IMR-90 (cell line): Measurements from ENCODE around the gene RNF224. TPM values are rescaled to one million over a fixed set of nuclear protein-coding genes. Genes with fewer than 3 reads are reported as not detected.

Experiments used
- ATAC-seq: fragments of 200-7000 bp; cut with Tn5 transposase; 2 replicates; pipeline ENCODE4 v1.9.1; 2020; ENCODE audit warnings: low read depth, mild to moderate bottlenecking, moderate library complexity
- BruUV-seq: library from RNA; stranded (reverse); fragments of 400-500 nt; replicated peaks from 2 replicates; lab custom pipeline; 2021; lab: Mats Ljungman, UMichigan
- CTCF ChIA-PET: fragments of 300-600 bp; formaldehyde crosslinking; extraction: SDS; loops from one replicate; lab custom pipeline; 2021; ENCODE audit warnings: antibody characterized with exemption; lab: Yijun Ruan, JAX
- POLR2A ChIA-PET: fragments of 300-600 bp; sonication (Branson Sonifier 250); formaldehyde crosslinking; loops from one replicate; lab custom pipeline; 2022; ENCODE audit warnings: antibody characterized with exemption; ENCODE audit not compliant: unreplicated experiment; lab: Charles Lee
- DNase-seq: peaks from one replicate; pipeline ENCODE4 v3.0.0; 2013
- H2AFZ ChIP-seq: replicated peaks from 2 replicates; pipeline ENCODE3; 2013; ENCODE audit warnings: low read length, mild to moderate bottlenecking; ENCODE audit not compliant: poor library complexity
- H2AK5ac ChIP-seq: 2 replicates; pipeline ENCODE4 v1.6.1; 2013; ENCODE audit warnings: low read depth, low read length, inconsistent platforms
- H2AK9ac ChIP-seq: replicated peaks from 2 replicates; pipeline ENCODE3; 2013; ENCODE audit warnings: mild to moderate bottlenecking, low read depth, low read length, moderate library complexity; ENCODE audit not compliant: poor library complexity
- H2BK120ac ChIP-seq: 2 replicates; pipeline ENCODE4 v1.6.1; 2013; ENCODE audit warnings: low read depth, low read length, inconsistent platforms
- H2BK15ac ChIP-seq: 3 replicates; pipeline ENCODE4 v1.6.1; 2013; ENCODE audit warnings: low read depth, low read length, inconsistent platforms
- H2BK20ac ChIP-seq: 2 replicates; pipeline ENCODE4 v1.6.1; 2013; ENCODE audit warnings: low read depth, mild to moderate bottlenecking, inconsistent platforms, low read length, moderate library complexity
- H2BK5ac ChIP-seq: 2 replicates; pipeline ENCODE4 v1.6.1; 2013; ENCODE audit warnings: mild to moderate bottlenecking, low read depth, low read length, inconsistent platforms; ENCODE audit not compliant: poor library complexity, severe bottlenecking
- H3K14ac ChIP-seq: replicated peaks from 2 replicates; pipeline ENCODE4 v1.6.1; 2013; ENCODE audit warnings: low read depth, low read length, inconsistent platforms
- H3K18ac ChIP-seq: 2 replicates; pipeline ENCODE4 v1.6.1; 2013; ENCODE audit warnings: low read depth, low read length, control low read depth
- H3K23ac ChIP-seq: 2 replicates; pipeline ENCODE4 v1.6.1; 2013; ENCODE audit warnings: low read depth, low read length, inconsistent platforms
- H3K27ac ChIP-seq: 2 replicates; pipeline ENCODE4 v1.5.1; 2013; ENCODE audit warnings: mild to moderate bottlenecking, control low read depth, low read length; ENCODE audit not compliant: insufficient read depth
- H3K27me3 ChIP-seq: 2 replicates; pipeline ENCODE4 v1.6.1; 2013; ENCODE audit warnings: low read length; ENCODE audit not compliant: control insufficient read depth, insufficient read depth
- H3K36me3 ChIP-seq: 2 replicates; pipeline ENCODE4 v1.6.1; 2013; ENCODE audit warnings: low read length, mixed read lengths; ENCODE audit not compliant: control insufficient read depth, insufficient read depth
- H3K4ac ChIP-seq: 2 replicates; pipeline ENCODE4 v1.6.1; 2013; ENCODE audit warnings: low read depth, low read length, inconsistent platforms
- H3K4me1 ChIP-seq: 2 replicates; pipeline ENCODE4 v1.6.1; 2013; ENCODE audit warnings: low read length, mixed read lengths; ENCODE audit not compliant: control insufficient read depth, insufficient read depth
- H3K4me2 ChIP-seq: 2 replicates; pipeline ENCODE4 v1.6.1; 2013; ENCODE audit warnings: low read depth, mild to moderate bottlenecking, control low read depth, low read length, moderate library complexity
- H3K4me3 ChIP-seq: 2 replicates; pipeline ENCODE4 v1.5.1; 2013; ENCODE audit warnings: low read depth, mild to moderate bottlenecking, control low read depth, low read length, moderate library complexity; ENCODE audit not compliant: insufficient read depth
- H3K56ac ChIP-seq: 2 replicates; pipeline ENCODE4 v1.6.1; 2013; ENCODE audit warnings: low read length, inconsistent platforms; ENCODE audit not compliant: insufficient read depth; ENCODE audit errors: extremely low read depth
- H3K79me1 ChIP-seq, 2 experiments: 2 replicates each; pipeline ENCODE4 v1.6.1; 2013; ENCODE audit warnings: low read length in 2 of 2, inconsistent platforms in 1 of 2, low read depth in 1 of 2
- H3K9ac ChIP-seq: 2 replicates; pipeline ENCODE4 v1.6.1; 2013; ENCODE audit warnings: low read depth, low read length, control low read depth
- H3K9me1 ChIP-seq: 2 replicates; pipeline ENCODE4 v1.6.1; 2013; ENCODE audit warnings: low read length, inconsistent platforms; ENCODE audit not compliant: insufficient read depth
- H3K9me3 ChIP-seq: 2 replicates; pipeline ENCODE4 v1.6.1; 2013; ENCODE audit warnings: low read length; ENCODE audit not compliant: control insufficient read depth, insufficient read depth
- H4K20me1 ChIP-seq: 2 replicates; pipeline ENCODE4 v1.6.1; 2013; ENCODE audit warnings: low read length, inconsistent platforms; ENCODE audit not compliant: insufficient read depth
- H4K5ac ChIP-seq: 2 replicates; pipeline ENCODE4 v1.6.1; 2013; ENCODE audit warnings: mild to moderate bottlenecking, low read depth, low read length, control low read depth
- H4K8ac ChIP-seq, 2 experiments: 2 replicates each; pipeline ENCODE4 v1.6.1; 2013; ENCODE audit warnings: low read depth in 2 of 2, low read length in 2 of 2, control low read depth in 1 of 2, inconsistent platforms in 1 of 2
- H4K91ac ChIP-seq: 2 replicates; pipeline ENCODE4 v1.6.1; 2013; ENCODE audit warnings: low read depth, low read length, inconsistent platforms; ENCODE audit not compliant: insufficient read depth
- BHLHE40 ChIP-seq: fragments of 150-350 bp; IDR thresholded peaks from 2 replicates; pipeline ENCODE4 v1.6.1; 2016; ENCODE audit warnings: mild to moderate bottlenecking, low read depth, low read length
- CEBPB ChIP-seq: IDR thresholded peaks from 2 replicates; pipeline ENCODE4 v1.6.1; 2012; ENCODE audit warnings: low read depth, low read length, improper control_type of control experiment
- CHD1 ChIP-seq: IDR thresholded peaks from 2 replicates; pipeline ENCODE4 v1.6.1; 2012; ENCODE audit warnings: low read depth, low read length, improper control_type of control experiment
- FOS ChIP-seq: fragments of 150-350 bp; IDR thresholded peaks from 2 replicates; pipeline ENCODE4 v1.6.1; 2016; ENCODE audit warnings: low read depth, low read length
- MAZ ChIP-seq: IDR thresholded peaks from 2 replicates; pipeline ENCODE4 v1.6.1; 2012; ENCODE audit warnings: low read depth, mild to moderate bottlenecking, low read length, improper control_type of control experiment, moderate library complexity, borderline replicate concordance
- MXI1 ChIP-seq: IDR thresholded peaks from 2 replicates; pipeline ENCODE4 v1.6.1; 2012; ENCODE audit warnings: low read depth, mild to moderate bottlenecking, low read length, moderate library complexity, borderline replicate concordance
- NFE2L2 ChIP-seq: fragments of 150-350 bp; IDR thresholded peaks from 2 replicates; pipeline ENCODE4 v1.6.1; 2016; ENCODE audit warnings: low read depth, mild to moderate bottlenecking, low read length
- POLR2A ChIP-seq: IDR thresholded peaks from 2 replicates; pipeline ENCODE4 v1.6.1; 2012; ENCODE audit warnings: mild to moderate bottlenecking, low read depth, low read length
- RFX5 ChIP-seq: IDR thresholded peaks from 2 replicates; pipeline ENCODE4 v1.8.0; 2012; ENCODE audit warnings: low read depth, mild to moderate bottlenecking, low read length, moderate library complexity
- SMC3 ChIP-seq: fragments of 150-350 bp; IDR thresholded peaks from 2 replicates; pipeline ENCODE4 v1.6.1; 2016; ENCODE audit warnings: low read depth, mild to moderate bottlenecking, antibody characterized with exemption, low read length, moderate library complexity
- WGBS, 2 experiments: methylation state at CpG; one replicate each; pipeline versions ENCODE4 v1.1.5 to v1.1.7; 2013; ENCODE audit warnings: missing lambda C conversion rate in 2 of 2; ENCODE audit not compliant: insufficient read length in 1 of 2; ENCODE audit errors: extremely low coverage in 2 of 2; 5-methylcytosine and 5-hydroxymethylcytosine counted together
- dilution Hi-C: fragments of 300-500 bp; cut with HindIII; formaldehyde crosslinking; loops from one replicate; pipeline ENCODE4 v1.14.3; 2018; ENCODE audit warnings: low sequenced_read_pairs; ENCODE audit not compliant: unreplicated experiment
- in situ Hi-C: fragments of 300-500 bp; cut with MboI; formaldehyde crosslinking; loops from 3 replicates; pipeline ENCODE4 v1.14.3; 2019; ENCODE audit warnings: low sequenced_read_pairs, inconsistent platforms, mixed read lengths
- intact Hi-C: fragments of 100-400 bp; cut with micrococcal nuclease; formaldehyde crosslinking; loops from 2 replicates; pipeline ENCODE4 v1.10.0; 2022
- polyA plus RNA-seq, 3 experiments: library from polyadenylated mRNA; depleted of rRNA; stranded (reverse); fragments of >200 nt; gene quantifications; 2 replicates each; pipeline ENCODE4 v1.2.3, GENCODE V29; 2012; ENCODE audit warnings: low replicate concordance in 1 of 3
- total RNA-seq: library from RNA; depleted of rRNA; stranded (reverse); fragments of >200 nt; gene quantifications from 2 replicates; pipeline ENCODE4 v1.2.3, GENCODE V29; 2012
- TF ChIP-seq, protein P1 (sequence below): fragments of 150-350 bp; IDR thresholded peaks from 2 replicates; pipeline ENCODE4 v1.6.1; 2016; ENCODE audit warnings: low read depth, mild to moderate bottlenecking, low read length, moderate library complexity, borderline replicate concordance
- TF ChIP-seq, protein P2 (sequence below): conservative IDR thresholded peaks from 2 replicates; pipeline ENCODE4 v1.5.1; 2012; ENCODE audit warnings: mild to moderate bottlenecking, low read depth, low read length, improper control_type of control experiment
- TF ChIP-seq, protein P3 (sequence below): fragments of 150-350 bp; IDR thresholded peaks from 2 replicates; pipeline ENCODE4 v1.6.1; 2017; ENCODE audit warnings: mild to moderate bottlenecking, antibody characterized with exemption, low read length, low read depth

RNF224 gene
- total and polyA plus RNA-seq, 2 of the 4 experiments (the other 2 are of a cell fraction): not detected

DNA sequence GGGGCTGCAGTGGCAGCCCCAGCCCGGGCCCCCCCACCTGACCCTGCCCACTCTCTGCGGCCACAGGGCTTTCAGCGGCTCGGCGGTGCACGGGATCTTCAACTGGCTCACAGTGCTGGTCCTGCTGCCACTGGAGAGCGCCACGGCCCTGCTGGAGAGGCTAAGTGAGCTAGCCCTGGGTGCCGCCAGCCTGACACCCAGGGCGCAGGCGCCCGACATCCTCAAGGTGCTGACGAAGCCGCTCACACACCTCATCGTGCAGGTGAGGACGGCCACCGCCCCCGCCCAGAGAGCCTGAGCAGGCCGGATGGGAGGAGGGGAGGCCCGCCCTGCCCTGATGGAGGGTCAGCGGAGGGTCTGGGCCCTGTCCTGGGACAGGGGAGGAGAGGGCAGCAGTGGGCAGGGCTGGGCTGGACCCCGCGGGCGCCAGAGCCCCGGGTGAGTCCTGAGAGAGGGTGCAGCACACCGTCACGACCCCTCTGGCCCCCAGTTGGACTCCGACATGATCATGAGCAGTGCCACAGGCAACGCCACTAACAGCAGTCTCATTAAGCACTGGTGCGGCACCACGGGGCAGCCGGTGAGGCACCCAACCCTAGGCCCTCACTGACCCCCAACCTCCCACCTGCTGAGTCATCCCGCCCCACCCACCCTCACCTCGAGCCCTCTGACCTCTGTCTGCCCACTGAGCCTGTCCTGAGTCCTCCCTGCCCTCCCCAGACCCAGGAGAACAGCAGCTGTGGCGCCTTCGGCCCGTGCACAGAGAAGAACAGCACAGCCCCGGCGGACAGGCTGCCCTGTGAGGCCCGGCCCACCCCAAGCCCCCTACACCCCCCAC, 6.1 kb downstream of the RNF224 start:
- intact Hi-C loops: no loop called here
- Histone ChIP-seq H3K4me2 (no peak overlapping the region), H3K27ac (no peak overlapping the region), H2AK9ac (no peak overlapping the region), H2AFZ (no peak overlapping the region), H3K9ac (no peak overlapping the region), H3K4me1 (peaks cover 2% of the 10 kb centered on the region; the same call in 1 of the 2 replicates), H4K8ac (no peak overlapping the region), H3K14ac (no peak overlapping the region), H4K91ac (no peak overlapping the region), H4K5ac (no peak overlapping the region), H3K36me3 (no peaks in the 10 kb centered on the region), H3K9me1 (no peaks in the 10 kb centered on the region), H4K20me1 (peaks cover 5% of the 10 kb centered on the region; the same call in 1 of the 2 replicates), H2BK5ac (no peak overlapping the region), H3K27me3 (peaks cover 1% of the 10 kb centered on the region; the same call in 1 of the 2 replicates), H3K9me3 (no peaks in the 10 kb centered on the region), H3K56ac (no peak overlapping the region), H2BK20ac (no peak overlapping the region), H3K4ac (no peak overlapping the region), H2BK15ac (no peak overlapping the region), H2AK5ac (no peak overlapping the region), H2BK120ac (no peak overlapping the region), H3K18ac (no peak overlapping the region), H3K79me1 (peaks cover 5 to 19% of the 10 kb centered on the region in 2 experiments; a peak in 3 of 4 replicates), H3K23ac (no peak overlapping the region), H3K4me3 (no peak overlapping the region)
- no TSS peak for BruUV-seq
- 78% methylated on average over 17 of the region's 40 CpGs; no CpG with 5 or more reads in 1 of the 2 experiments for WGBS, 2 experiments
- TF ChIP-seq, protein P1, sequence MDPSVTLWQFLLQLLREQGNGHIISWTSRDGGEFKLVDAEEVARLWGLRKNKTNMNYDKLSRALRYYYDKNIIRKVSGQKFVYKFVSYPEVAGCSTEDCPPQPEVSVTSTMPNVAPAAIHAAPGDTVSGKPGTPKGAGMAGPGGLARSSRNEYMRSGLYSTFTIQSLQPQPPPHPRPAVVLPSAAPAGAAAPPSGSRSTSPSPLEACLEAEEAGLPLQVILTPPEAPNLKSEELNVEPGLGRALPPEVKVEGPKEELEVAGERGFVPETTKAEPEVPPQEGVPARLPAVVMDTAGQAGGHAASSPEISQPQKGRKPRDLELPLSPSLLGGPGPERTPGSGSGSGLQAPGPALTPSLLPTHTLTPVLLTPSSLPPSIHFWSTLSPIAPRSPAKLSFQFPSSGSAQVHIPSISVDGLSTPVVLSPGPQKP: no peak
- TF ChIP-seq POLR2A (no peak), CHD1 (no peak), FOS (no peak), RFX5 (no peak), CEBPB (no peak), NFE2L2 (no peak), BHLHE40 (no peak), SMC3 (no peak), MXI1 (no peak), MAZ (no peak)
- TF ChIP-seq, protein P2, sequence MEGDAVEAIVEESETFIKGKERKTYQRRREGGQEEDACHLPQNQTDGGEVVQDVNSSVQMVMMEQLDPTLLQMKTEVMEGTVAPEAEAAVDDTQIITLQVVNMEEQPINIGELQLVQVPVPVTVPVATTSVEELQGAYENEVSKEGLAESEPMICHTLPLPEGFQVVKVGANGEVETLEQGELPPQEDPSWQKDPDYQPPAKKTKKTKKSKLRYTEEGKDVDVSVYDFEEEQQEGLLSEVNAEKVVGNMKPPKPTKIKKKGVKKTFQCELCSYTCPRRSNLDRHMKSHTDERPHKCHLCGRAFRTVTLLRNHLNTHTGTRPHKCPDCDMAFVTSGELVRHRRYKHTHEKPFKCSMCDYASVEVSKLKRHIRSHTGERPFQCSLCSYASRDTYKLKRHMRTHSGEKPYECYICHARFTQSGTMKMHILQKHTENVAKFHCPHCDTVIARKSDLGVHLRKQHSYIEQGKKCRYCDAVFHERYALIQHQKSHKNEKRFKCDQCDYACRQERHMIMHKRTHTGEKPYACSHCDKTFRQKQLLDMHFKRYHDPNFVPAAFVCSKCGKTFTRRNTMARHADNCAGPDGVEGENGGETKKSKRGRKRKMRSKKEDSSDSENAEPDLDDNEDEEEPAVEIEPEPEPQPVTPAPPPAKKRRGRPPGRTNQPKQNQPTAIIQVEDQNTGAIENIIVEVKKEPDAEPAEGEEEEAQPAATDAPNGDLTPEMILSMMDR: no peak
- TF ChIP-seq, protein P3, sequence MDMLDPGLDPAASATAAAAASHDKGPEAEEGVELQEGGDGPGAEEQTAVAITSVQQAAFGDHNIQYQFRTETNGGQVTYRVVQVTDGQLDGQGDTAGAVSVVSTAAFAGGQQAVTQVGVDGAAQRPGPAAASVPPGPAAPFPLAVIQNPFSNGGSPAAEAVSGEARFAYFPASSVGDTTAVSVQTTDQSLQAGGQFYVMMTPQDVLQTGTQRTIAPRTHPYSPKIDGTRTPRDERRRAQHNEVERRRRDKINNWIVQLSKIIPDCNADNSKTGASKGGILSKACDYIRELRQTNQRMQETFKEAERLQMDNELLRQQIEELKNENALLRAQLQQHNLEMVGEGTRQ: no peak
- no peak for DNase-seq
- dilution Hi-C loops: no loop called here
- in situ Hi-C loops: no loop called here
- CTCF ChIA-PET: no interaction called here
- POLR2A ChIA-PET: no interaction called here
- no peak for ATAC-seq
